Measurements from ENCODE around the gene TSPAN13. TPM values are rescaled to one million over a fixed set of nuclear protein-coding genes. Genes with fewer than 3 reads are reported as not detected.

Gene TSPAN13
- total RNA-seq, 1 donor from 2014 or later: 4.4 TPM

DNA sequence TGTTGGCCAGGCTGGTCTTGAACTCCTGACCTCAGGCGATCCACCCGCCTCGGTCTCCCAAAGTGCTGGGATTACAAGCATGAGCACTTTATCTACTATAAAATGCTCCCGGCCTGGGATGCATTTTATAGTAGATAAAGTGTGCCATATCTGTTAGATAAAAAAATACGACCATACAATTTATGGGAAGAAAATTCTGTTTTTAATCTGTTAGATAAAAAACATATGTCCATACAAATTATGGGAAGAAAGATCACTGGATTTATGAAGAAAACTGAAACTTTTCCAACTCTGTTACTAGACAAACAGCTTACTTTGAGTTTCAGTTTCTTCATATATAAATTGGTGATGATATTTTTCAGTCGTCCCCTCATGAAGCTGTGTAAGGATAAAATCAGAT, 4.5 kb downstream of the TSPAN13 start:
- no peak for DNase-seq (ENCODE audit: low spot score in 2 of 2)
- H3K9me3 ChIP-seq: no peaks in the 10 kb centered on the region
- no peaks in the 10 kb centered on the region for H3K36me3 ChIP-seq
- no peak overlapping the region for H3K4me3 ChIP-seq
- H3K27me3 ChIP-seq: no peaks in the 10 kb centered on the region
- no peak overlapping the region for H3K27ac ChIP-seq
- H3K4me1 ChIP-seq: no peaks in the 10 kb centered on the region
- intact Hi-C loops (cut with DNase I): no loop called here
- TF ChIP-seq, protein P1, sequence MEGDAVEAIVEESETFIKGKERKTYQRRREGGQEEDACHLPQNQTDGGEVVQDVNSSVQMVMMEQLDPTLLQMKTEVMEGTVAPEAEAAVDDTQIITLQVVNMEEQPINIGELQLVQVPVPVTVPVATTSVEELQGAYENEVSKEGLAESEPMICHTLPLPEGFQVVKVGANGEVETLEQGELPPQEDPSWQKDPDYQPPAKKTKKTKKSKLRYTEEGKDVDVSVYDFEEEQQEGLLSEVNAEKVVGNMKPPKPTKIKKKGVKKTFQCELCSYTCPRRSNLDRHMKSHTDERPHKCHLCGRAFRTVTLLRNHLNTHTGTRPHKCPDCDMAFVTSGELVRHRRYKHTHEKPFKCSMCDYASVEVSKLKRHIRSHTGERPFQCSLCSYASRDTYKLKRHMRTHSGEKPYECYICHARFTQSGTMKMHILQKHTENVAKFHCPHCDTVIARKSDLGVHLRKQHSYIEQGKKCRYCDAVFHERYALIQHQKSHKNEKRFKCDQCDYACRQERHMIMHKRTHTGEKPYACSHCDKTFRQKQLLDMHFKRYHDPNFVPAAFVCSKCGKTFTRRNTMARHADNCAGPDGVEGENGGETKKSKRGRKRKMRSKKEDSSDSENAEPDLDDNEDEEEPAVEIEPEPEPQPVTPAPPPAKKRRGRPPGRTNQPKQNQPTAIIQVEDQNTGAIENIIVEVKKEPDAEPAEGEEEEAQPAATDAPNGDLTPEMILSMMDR (IDR thresholded peaks at IDR 0.05): no peak

DNA sequence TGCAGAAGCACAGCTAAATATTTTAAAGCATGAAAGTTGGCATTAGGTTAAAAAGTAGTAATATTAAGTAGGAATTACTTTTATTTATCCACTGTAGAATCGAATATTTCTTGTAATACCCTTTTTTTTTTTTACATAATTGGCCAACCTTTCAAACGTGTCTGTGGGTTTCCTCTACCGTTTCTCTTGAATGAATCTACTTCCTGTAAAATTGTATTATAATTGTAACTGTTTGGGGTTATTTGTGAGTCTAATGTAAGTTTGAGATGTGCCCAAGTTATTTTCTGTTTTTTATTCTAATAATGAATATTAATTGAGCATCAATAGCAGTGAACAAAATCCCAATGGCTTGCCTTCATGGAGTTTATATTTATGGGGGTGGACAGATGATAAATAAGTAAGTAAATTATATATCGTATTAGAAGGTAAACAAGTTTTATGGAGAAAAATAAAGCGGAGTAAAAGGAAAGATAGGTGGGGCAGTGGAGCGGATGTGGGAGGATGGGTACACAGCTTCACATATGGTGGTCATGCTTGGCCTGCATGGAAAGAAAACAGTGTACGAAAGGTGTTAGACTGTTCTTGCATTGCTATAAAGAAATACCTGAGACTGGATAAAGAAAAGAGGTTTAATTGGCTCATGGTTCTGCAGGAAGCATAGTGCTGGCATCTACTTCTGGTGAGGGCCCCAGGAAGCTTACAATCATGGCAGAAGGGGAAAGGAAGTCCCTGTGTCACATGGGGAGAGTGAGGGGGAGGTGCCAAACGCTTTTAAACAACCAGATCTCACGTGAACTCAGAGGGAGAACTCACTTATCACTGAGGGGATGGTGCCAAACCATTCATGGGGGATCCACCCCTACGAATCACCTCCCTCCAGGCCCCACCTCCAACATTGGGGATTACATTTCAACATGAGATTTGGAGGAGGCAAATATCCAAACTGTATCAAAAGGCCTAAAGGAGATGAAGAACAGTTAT, 5.4 kb downstream of the TSPAN13 start:
- no peak for DNase-seq (ENCODE audit: low spot score in 2 of 2)
- TF ChIP-seq, protein P1 (IDR thresholded peaks at IDR 0.05): no peak
- Histone ChIP-seq H3K36me3 (no peaks in the 10 kb centered on the region), H3K9me3 (no peaks in the 10 kb centered on the region), H3K4me1 (no peaks in the 10 kb centered on the region), H3K4me3 (no peak overlapping the region), H3K27ac (no peak overlapping the region), H3K27me3 (no peaks in the 10 kb centered on the region)
- intact Hi-C loops (cut with DNase I): no loop called here

DNA sequence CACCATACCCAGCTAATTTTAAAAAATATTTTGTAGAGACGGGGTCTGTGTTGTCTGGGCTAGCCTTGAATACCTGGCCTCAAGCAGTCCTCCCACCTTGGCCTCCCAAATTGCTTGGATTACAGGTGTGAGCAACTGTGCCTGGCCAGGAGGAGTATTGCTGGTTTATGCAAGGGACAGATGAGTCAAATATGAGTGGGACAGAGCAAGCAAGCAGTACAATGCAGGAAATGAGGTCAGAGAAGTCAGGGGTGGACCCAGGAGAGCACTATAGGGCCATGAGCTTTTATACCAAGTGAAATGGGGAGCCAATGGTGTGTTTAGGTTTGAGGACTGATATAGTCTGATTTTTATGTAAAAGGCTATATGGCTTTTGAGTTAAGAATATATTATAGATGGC, 6.3 kb downstream of the TSPAN13 start:
- intact Hi-C loops (cut with DNase I): no loop called here

DNA sequence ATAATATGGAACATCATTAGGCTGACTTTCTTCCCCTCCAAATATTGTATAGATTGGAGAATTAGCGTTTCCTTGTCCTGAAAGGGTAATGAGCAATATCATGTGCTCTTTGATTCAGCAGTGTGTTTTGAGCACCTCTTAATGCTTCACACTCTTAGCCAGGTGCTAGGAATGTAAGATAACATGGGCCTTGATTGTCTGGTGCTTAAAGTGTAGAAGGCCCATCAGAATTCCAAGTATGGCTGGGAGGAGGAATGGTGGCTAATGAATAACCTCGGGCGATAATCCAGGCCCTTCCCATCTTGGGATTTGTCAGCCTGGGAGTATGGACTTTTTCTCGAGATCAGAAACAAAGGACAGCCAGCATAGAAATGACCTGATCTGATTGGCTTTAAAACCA, 8.6 kb downstream of the TSPAN13 start:
- TF ChIP-seq, protein P1 (IDR thresholded peaks at IDR 0.05): no peak
- DNase-seq (ENCODE audit: low spot score in 2 of 2): no peak
- no peak overlapping the region for H3K4me3 ChIP-seq
- no peaks in the 10 kb centered on the region for H3K36me3 ChIP-seq
- intact Hi-C loops (cut with DNase I): no loop called here
- H3K27ac ChIP-seq: no peak overlapping the region
- no peaks in the 10 kb centered on the region for H3K27me3 ChIP-seq
- no peaks in the 10 kb centered on the region for H3K9me3 ChIP-seq
- no peaks in the 10 kb centered on the region for H3K4me1 ChIP-seq

More for the DNA sequence above, 6.3 kb downstream of the TSPAN13 start:
- Histone ChIP-seq H3K36me3 (no peaks in the 10 kb centered on the region), H3K27me3 (no peaks in the 10 kb centered on the region), H3K9me3 (no peaks in the 10 kb centered on the region), H3K4me1 (no peaks in the 10 kb centered on the region), H3K4me3 (no peak overlapping the region), H3K27ac (no peak overlapping the region)
- no peak for DNase-seq (ENCODE audit: low spot score in 2 of 2)
- TF ChIP-seq, protein P1 (IDR thresholded peaks at IDR 0.05): no peak

DNA sequence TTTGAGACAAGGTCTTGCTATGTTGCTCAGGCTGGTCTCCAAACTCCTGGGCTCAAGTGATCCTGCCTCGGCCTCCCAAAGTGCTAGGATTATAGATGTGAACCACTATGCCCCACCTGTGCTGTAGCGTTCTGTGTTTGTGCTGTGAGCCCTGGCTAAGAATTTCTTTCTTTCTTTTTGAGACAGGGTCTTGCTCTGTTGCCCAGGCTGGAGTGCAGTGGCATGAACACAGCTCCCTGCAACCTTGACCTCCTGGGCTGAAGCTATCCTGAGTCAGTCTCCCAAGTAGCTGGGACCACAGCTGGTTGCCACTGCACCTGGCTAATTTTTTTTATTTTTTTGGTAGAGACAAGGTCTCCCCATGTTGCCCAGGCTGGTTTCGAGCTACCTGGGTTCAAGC, 11.4 kb downstream of the TSPAN13 start:
- Histone ChIP-seq H3K4me1 (no peaks in the 10 kb centered on the region), H3K9me3 (no peaks in the 10 kb centered on the region), H3K36me3 (no peaks in the 10 kb centered on the region), H3K27me3 (no peaks in the 10 kb centered on the region), H3K4me3 (no peak overlapping the region), H3K27ac (no peak overlapping the region)
- no peak for DNase-seq (ENCODE audit: low spot score in 2 of 2)
- intact Hi-C loops (cut with DNase I): no loop called here
- TF ChIP-seq, protein P1 (IDR thresholded peaks at IDR 0.05): no peak

Measured in ascending aorta (tissue), 2 donors.